Glutamatergic neuron (in vitro differentiated cells): Measurements from ENCODE around the gene EPHA6. TPM values are rescaled to one million over a fixed set of nuclear protein-coding genes. Genes with fewer than 3 reads are reported as not detected.

ENCODE experiments used
- DNase-seq: peaks from one replicate; pipeline ENCODE4 v3.0.0; 2022
- H3K27ac Mint-ChIP-seq: one replicate; pipeline ENCODE4 v1.8.0; 2020; ENCODE audit warnings: mild to moderate bottlenecking, mixed read lengths, inconsistent platforms; ENCODE audit not compliant: unreplicated experiment
- H3K27me3 Mint-ChIP-seq: one replicate; pipeline ENCODE4 v1.8.0; 2020; ENCODE audit warnings: mild to moderate bottlenecking, moderate library complexity, mixed read lengths, inconsistent platforms; ENCODE audit not compliant: unreplicated experiment
- H3K36me3 Mint-ChIP-seq: one replicate; pipeline ENCODE4 v1.8.0; 2020; ENCODE audit warnings: mild to moderate bottlenecking, mixed read lengths, inconsistent platforms; ENCODE audit not compliant: unreplicated experiment
- H3K4me1 Mint-ChIP-seq: one replicate; pipeline ENCODE4 v1.8.0; 2020; ENCODE audit warnings: mild to moderate bottlenecking, low read depth, mixed read lengths, inconsistent platforms; ENCODE audit not compliant: unreplicated experiment
- H3K4me3 Mint-ChIP-seq: one replicate; pipeline ENCODE4 v1.8.0; 2020; ENCODE audit warnings: mild to moderate bottlenecking, mixed read lengths, inconsistent platforms; ENCODE audit not compliant: unreplicated experiment
- H3K9me3 Mint-ChIP-seq: one replicate; pipeline ENCODE4 v1.8.0; 2020; ENCODE audit warnings: mild to moderate bottlenecking, moderate library complexity, mixed read lengths, inconsistent platforms; ENCODE audit not compliant: unreplicated experiment
- total RNA-seq: library from RNA; stranded (reverse); fragmentation: NEBNext Ultra II Directional; extraction: Animal tissue kit (Norgen Biotek cat#: 25700); gene quantifications from one replicate; pipeline ENCODE4 v1.2.1, GENCODE V29; 2021; ENCODE audit not compliant: unreplicated experiment
- TF ChIP-seq, protein P1 (sequence below): fragments of 200-600 bp; sonication (generic); IDR thresholded peaks from one replicate; pipeline ENCODE4 v1.5.0; 2021; ENCODE audit not compliant: partially characterized antibody, unreplicated experiment

Gene EPHA6
- total RNA-seq, 1 donor from 2014 or later: 9.0 TPM

GRCh38 chr3:97481416-97481815, 667.0 kb downstream of the EPHA6 start:
- Mint-ChIP-seq H3K9me3 (no peaks in the 10 kb centered on the region), H3K27ac (no peak overlapping the region), H3K4me1 (peaks cover 2% of the 10 kb centered on the region), H3K27me3 (no peaks in the 10 kb centered on the region), H3K4me3 (no peak overlapping the region), H3K36me3 (no peaks in the 10 kb centered on the region)
- TF ChIP-seq, protein P1, sequence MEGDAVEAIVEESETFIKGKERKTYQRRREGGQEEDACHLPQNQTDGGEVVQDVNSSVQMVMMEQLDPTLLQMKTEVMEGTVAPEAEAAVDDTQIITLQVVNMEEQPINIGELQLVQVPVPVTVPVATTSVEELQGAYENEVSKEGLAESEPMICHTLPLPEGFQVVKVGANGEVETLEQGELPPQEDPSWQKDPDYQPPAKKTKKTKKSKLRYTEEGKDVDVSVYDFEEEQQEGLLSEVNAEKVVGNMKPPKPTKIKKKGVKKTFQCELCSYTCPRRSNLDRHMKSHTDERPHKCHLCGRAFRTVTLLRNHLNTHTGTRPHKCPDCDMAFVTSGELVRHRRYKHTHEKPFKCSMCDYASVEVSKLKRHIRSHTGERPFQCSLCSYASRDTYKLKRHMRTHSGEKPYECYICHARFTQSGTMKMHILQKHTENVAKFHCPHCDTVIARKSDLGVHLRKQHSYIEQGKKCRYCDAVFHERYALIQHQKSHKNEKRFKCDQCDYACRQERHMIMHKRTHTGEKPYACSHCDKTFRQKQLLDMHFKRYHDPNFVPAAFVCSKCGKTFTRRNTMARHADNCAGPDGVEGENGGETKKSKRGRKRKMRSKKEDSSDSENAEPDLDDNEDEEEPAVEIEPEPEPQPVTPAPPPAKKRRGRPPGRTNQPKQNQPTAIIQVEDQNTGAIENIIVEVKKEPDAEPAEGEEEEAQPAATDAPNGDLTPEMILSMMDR: no peak
- DNase-seq: no peak

DNA sequence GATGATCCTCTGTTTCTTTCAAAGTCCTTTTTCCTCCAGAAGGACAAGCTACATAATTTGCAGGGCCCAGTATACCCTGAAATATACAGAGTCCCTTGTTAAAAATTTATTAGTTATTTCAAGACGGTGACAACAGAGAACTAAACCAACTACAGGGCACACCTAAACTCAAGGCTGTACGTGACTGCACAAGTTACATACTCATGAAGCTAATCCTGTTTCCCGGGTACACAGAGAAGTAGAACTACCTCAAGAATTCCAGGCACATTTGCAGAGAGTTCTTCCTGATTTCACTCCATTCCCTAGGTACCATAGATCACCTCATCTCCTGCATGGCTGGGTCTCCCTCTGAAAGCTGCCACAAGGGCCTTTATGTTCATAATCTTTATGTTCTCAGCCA, 670.8 kb downstream of the EPHA6 start:
- no peak for DNase-seq
- H3K4me3 Mint-ChIP-seq: no peak overlapping the region
- TF ChIP-seq, protein P1: no peak
- no peak overlapping the region for H3K27ac Mint-ChIP-seq
- H3K36me3 Mint-ChIP-seq: no peaks in the 10 kb centered on the region
- H3K4me1 Mint-ChIP-seq: no peaks in the 10 kb centered on the region
- no peaks in the 10 kb centered on the region for H3K9me3 Mint-ChIP-seq
- H3K27me3 Mint-ChIP-seq: no peaks in the 10 kb centered on the region

DNA sequence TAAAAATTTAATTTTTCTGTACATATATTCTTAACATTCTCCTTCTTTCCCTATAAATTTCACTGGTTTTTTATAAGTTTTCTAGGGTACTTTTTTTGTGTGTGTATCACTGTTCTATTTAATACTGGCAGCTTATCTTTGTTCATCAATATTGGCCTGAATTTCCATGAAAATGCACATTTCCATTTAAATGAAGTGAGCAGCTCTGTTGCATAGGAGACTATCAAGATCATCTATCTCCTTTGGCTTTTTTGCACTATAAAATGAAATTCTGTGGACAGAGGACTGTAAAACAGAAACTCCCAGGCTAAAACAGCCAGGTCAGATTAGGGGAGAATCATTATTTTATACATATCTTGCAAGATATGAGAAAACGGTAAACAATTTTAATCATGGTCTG, 673.2 kb downstream of the EPHA6 start:
- TF ChIP-seq, protein P1: no peak
- Mint-ChIP-seq H3K36me3 (no peaks in the 10 kb centered on the region), H3K4me1 (no peaks in the 10 kb centered on the region), H3K27me3 (no peaks in the 10 kb centered on the region), H3K9me3 (no peaks in the 10 kb centered on the region), H3K4me3 (no peak overlapping the region), H3K27ac (no peak overlapping the region)
- no peak for DNase-seq

- no peak for DNase-seq
Measured at GRCh38 chr3:97488741-97489140, 674.3 kb downstream of the EPHA6 start.

DNA sequence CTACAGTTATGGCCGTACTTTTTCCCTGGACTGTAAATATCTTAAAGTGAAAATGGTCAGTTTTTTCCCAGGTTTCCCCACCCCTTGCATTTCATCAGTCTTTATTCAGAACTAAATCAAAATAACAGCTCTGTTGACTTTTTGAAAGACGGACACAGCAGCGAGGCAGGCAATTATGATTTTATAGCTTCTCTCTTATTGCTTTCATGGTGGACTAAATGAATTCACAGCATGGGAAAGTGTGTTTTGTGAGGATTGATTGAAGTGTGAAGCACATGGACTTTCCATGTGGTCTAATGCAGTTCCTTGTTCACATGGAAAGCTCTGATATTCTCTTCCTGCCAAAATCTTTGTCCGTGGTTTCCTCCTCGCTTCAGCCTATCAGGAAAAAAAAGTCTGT, 681.5 kb downstream of the EPHA6 start:
- Mint-ChIP-seq H3K4me1 (peaks cover 8% of the 10 kb centered on the region), H3K4me3 (no peak overlapping the region), H3K36me3 (no peaks in the 10 kb centered on the region), H3K27me3 (no peaks in the 10 kb centered on the region), H3K27ac (peak overlapping the region; percentile 16), H3K9me3 (peaks cover 1% of the 10 kb centered on the region)
- TF ChIP-seq, protein P1: no peak
- no peak for DNase-seq

More at GRCh38 chr3:97488741-97489140, 674.3 kb downstream of the EPHA6 start:
- no peaks in the 10 kb centered on the region for H3K9me3 Mint-ChIP-seq
- H3K27ac Mint-ChIP-seq: no peak overlapping the region
- no peaks in the 10 kb centered on the region for H3K27me3 Mint-ChIP-seq
- no peak overlapping the region for H3K4me3 Mint-ChIP-seq
- no peaks in the 10 kb centered on the region for H3K36me3 Mint-ChIP-seq
- TF ChIP-seq, protein P1: no peak
- H3K4me1 Mint-ChIP-seq: no peaks in the 10 kb centered on the region
